ENCODE data around the gene SBK2.
A peak's percentile ranks its signal among the peaks of the same experiment; 100 is the strongest.

SBK2 gene

DNA sequence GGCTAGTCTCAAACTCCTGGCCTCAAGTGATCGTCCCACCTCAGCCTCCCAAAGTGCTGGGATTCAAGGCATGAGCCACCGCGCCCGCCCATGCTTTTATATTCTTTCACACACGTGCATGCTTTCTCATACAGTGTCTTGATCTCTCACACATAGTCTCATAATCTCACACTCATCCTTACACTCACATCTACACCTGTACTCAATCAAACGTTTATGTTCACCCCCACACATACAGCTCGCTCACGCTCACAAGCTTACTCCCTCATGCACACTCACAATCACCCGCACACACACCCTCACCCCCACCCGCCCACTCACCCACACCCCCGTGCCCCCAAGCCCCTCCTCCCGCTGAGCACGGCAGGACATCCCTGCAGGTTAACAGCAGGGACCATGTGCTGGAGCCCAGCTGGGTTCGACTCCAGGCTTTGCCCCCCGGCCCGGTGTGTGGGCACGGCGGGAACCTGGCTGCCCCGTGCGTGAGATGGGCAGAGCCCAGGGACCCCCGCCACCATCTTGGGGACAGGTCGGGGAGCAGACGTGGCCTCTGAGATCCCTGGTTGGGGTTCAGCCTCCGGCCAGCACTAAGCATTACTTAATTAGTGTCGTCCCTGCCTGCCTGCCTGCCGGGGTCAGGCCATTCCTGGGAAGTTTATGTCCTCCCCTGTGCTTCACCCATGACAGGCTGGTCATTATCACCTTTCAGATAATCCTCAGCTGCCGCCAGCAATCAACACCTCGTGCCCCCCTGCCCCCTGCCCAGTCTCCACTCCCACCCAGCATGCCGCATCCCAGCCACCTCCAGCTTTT, 11.4 kb downstream of the SBK2 start:
- Histone ChIP-seq H3K79me1 (replicated peaks; ENCODE audit: low read length, poor library complexity, severe bottlenecking) (no peaks in the 10 kb centered on the region), H3K4me2 (ENCODE audit: low read length, poor library complexity, severe bottlenecking) (no peak overlapping the region), H4K91ac (ENCODE audit: low read length) (no peak overlapping the region), H3K9ac (ENCODE audit: low read length) (no peak overlapping the region), H3K4me3 (ENCODE audit: insufficient read depth in 1 of 2, low read depth in 1 of 2, low read length in 2 of 2) (no peak overlapping the region), H2AK5ac (ENCODE audit: low read length, severe bottlenecking) (peak overlapping the region; percentile 34), H2BK15ac (ENCODE audit: low read depth, poor library complexity, severe bottlenecking) (no peak overlapping the region), H3K36me3 (ENCODE audit: control insufficient read depth in 1 of 2, insufficient read depth in 2 of 2, low read depth in 1 of 2, low read length in 2 of 2) (peaks cover 0 to 7% of the 10 kb centered on the region in 2 experiments), H4K8ac (ENCODE audit: low read length) (no peak overlapping the region), H3K27ac (ENCODE audit: low read length, poor library complexity, severe bottlenecking) (no peak overlapping the region), H3K27me3 (ENCODE audit: control insufficient read depth in 1 of 2, insufficient read depth in 1 of 2, low read length in 2 of 2) (peaks cover 0 to 15% of the 10 kb centered on the region in 2 experiments), H2BK5ac (ENCODE audit: low read depth, low read length, poor library complexity, severe bottlenecking) (no peak overlapping the region), H2BK120ac (ENCODE audit: low read depth, low read length) (no peak overlapping the region), H2AFZ (ENCODE audit: low read depth, low read length) (peak overlapping the region; percentile 47), H3K18ac (ENCODE audit: low read depth in 1 of 2, low read length in 2 of 2) (no peak overlapping the region), H3K23ac (ENCODE audit: low read length in 2 of 2) (no peak overlapping the region), H3K9me3 (ENCODE audit: control insufficient read depth, low read length) (no peaks in the 10 kb centered on the region), H3K14ac (ENCODE audit: low read length in 2 of 2) (peak overlapping the region in 1 of 2 experiments; percentile 21), H3K4ac (ENCODE audit: low read depth in 1 of 2, low read length in 2 of 2) (no peak overlapping the region), H3K4me1 (ENCODE audit: control insufficient read depth, insufficient read depth, low read depth, low read length) (peaks cover 35% of the 10 kb centered on the region), H2BK12ac (ENCODE audit: low read length in 2 of 2) (no peak overlapping the region)
- no peak for DNase-seq
- WGBS = 57% methylated on average over 28 of the region's 29 CpGs

- H3K27me3 ChIP-seq (ENCODE audit: control insufficient read depth in 1 of 2, insufficient read depth in 1 of 2, low read length in 2 of 2) = peaks cover 0 to 2% of the 10 kb centered on the region in 2 experiments
- H4K91ac ChIP-seq (ENCODE audit: low read length) = no peak overlapping the region
- 82% methylated on average over 14 of the region's 14 CpGs for WGBS
- no peaks in the 10 kb centered on the region for H3K79me1 ChIP-seq (replicated peaks; ENCODE audit: low read length, poor library complexity, severe bottlenecking)
- no peak overlapping the region for H3K18ac ChIP-seq (ENCODE audit: low read depth in 1 of 2, low read length in 2 of 2)
- peaks cover 11% of the 10 kb centered on the region for H3K4me1 ChIP-seq (ENCODE audit: control insufficient read depth, insufficient read depth, low read depth, low read length)
- H3K4me2 ChIP-seq (ENCODE audit: low read length, poor library complexity, severe bottlenecking) = no peak overlapping the region
- H3K36me3 ChIP-seq (ENCODE audit: control insufficient read depth in 1 of 2, insufficient read depth in 2 of 2, low read depth in 1 of 2, low read length in 2 of 2) = peaks cover 11 to 13% of the 10 kb centered on the region in 2 experiments
- no peak overlapping the region for H2BK120ac ChIP-seq (ENCODE audit: low read depth, low read length)
- no peak overlapping the region for H3K23ac ChIP-seq (ENCODE audit: low read length in 2 of 2)
- H3K9ac ChIP-seq (ENCODE audit: low read length) = peak overlapping the region; percentile 12
- H3K4me3 ChIP-seq (ENCODE audit: insufficient read depth in 1 of 2, low read depth in 1 of 2, low read length in 2 of 2) = no peak overlapping the region
- no peak overlapping the region for H3K4ac ChIP-seq (ENCODE audit: low read depth in 1 of 2, low read length in 2 of 2)
- H2BK12ac ChIP-seq (ENCODE audit: low read length in 2 of 2) = no peak overlapping the region
- no peak overlapping the region for H4K8ac ChIP-seq (ENCODE audit: low read length)
- H2BK15ac ChIP-seq (ENCODE audit: low read depth, poor library complexity, severe bottlenecking) = no peak overlapping the region
- H2AK5ac ChIP-seq (ENCODE audit: low read length, severe bottlenecking) = no peak overlapping the region
- no peaks in the 10 kb centered on the region for H3K9me3 ChIP-seq (ENCODE audit: control insufficient read depth, low read length)
- no peak for DNase-seq
- H3K27ac ChIP-seq (ENCODE audit: low read length, poor library complexity, severe bottlenecking) = no peak overlapping the region
- H2AFZ ChIP-seq (ENCODE audit: low read depth, low read length) = no peak overlapping the region
- H2BK5ac ChIP-seq (ENCODE audit: low read depth, low read length, poor library complexity, severe bottlenecking) = no peak overlapping the region
- H3K14ac ChIP-seq (ENCODE audit: low read length in 2 of 2) = no peak overlapping the region
Measured at GRCh38 chr19:55520691-55521292, 16.1 kb downstream of the SBK2 start.

DNA sequence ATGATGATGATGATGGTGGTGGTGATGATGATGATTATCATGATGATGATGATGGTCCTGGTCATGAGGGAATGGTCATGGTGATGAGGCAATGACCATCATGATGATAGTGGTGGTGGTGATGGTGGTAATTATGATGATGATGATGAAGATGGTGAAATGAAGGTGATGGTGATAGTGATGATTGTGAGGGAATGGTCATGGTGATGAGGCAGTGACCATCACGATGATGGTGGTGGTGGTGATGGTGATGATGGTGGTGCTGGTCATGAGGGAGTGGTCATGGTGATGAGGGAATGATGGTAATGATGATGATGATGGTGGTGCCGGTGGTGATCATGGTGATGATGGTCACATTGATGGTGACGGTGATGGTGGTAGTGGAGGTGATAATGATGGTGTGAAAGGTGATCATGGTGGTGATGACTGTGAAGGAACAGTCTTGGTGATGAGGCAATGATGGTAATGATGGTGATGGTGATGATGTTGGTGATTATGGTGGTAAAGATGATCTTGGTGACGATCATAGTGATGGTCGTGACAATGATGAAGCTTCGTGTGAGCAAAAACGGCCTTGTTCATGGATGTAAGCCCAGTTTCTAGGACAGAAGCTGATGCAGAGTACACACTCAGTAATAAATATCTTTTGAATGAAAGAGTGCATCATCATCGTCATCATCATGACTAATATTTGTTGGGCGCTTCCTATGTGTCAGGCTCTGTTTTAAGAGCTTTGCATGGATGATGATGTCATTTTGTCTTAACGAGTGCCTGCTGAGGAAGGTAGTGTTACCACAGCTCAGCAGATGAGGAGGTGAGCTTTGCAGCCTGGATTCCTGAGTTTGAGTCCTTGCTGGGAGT, 17.3 kb downstream of the SBK2 start:
- DNase-seq = peak; percentile 73
- no peak overlapping the region for H2BK12ac ChIP-seq (ENCODE audit: low read length in 2 of 2)
- no peak overlapping the region for H3K4ac ChIP-seq (ENCODE audit: low read depth in 1 of 2, low read length in 2 of 2)
- WGBS = 69% methylated on average over 10 of the region's 10 CpGs
- H3K27me3 ChIP-seq (ENCODE audit: control insufficient read depth in 1 of 2, insufficient read depth in 1 of 2, low read length in 2 of 2) = no peaks in the 10 kb centered on the region
- no peak overlapping the region for H3K18ac ChIP-seq (ENCODE audit: low read depth in 1 of 2, low read length in 2 of 2)
- no peak overlapping the region for H4K8ac ChIP-seq (ENCODE audit: low read length)
- H3K36me3 ChIP-seq (ENCODE audit: control insufficient read depth in 1 of 2, insufficient read depth in 2 of 2, low read depth in 1 of 2, low read length in 2 of 2) = peaks cover 14 to 18% of the 10 kb centered on the region in 2 experiments
- no peak overlapping the region for H2BK5ac ChIP-seq (ENCODE audit: low read depth, low read length, poor library complexity, severe bottlenecking)
- peaks cover 6% of the 10 kb centered on the region for H3K4me1 ChIP-seq (ENCODE audit: control insufficient read depth, insufficient read depth, low read depth, low read length)
- H3K23ac ChIP-seq (ENCODE audit: low read length in 2 of 2) = no peak overlapping the region
- H3K79me1 ChIP-seq (replicated peaks; ENCODE audit: low read length, poor library complexity, severe bottlenecking) = no peaks in the 10 kb centered on the region
- H3K27ac ChIP-seq (ENCODE audit: low read length, poor library complexity, severe bottlenecking) = no peak overlapping the region
- no peak overlapping the region for H3K14ac ChIP-seq (ENCODE audit: low read length in 2 of 2)
- no peak overlapping the region for H4K91ac ChIP-seq (ENCODE audit: low read length)
- H2BK15ac ChIP-seq (ENCODE audit: low read depth, poor library complexity, severe bottlenecking) = no peak overlapping the region
- H3K9ac ChIP-seq (ENCODE audit: low read length) = peak overlapping the region; percentile 12
- H2BK120ac ChIP-seq (ENCODE audit: low read depth, low read length) = no peak overlapping the region
- no peaks in the 10 kb centered on the region for H3K9me3 ChIP-seq (ENCODE audit: control insufficient read depth, low read length)
- H2AK5ac ChIP-seq (ENCODE audit: low read length, severe bottlenecking) = no peak overlapping the region
- no peak overlapping the region for H3K4me2 ChIP-seq (ENCODE audit: low read length, poor library complexity, severe bottlenecking)
- H3K4me3 ChIP-seq (ENCODE audit: insufficient read depth in 1 of 2, low read depth in 1 of 2, low read length in 2 of 2) = no peak overlapping the region
- no peak overlapping the region for H2AFZ ChIP-seq (ENCODE audit: low read depth, low read length)
